Calu3 (cell line): ENCODE results near the gene EIF2B5. TPM values are rescaled to one million over a fixed set of nuclear protein-coding genes. Genes with fewer than 3 reads are reported as not detected.

Source experiments
- BruUV-seq: library from RNA; stranded (reverse); fragments of 400-500 nt; replicated peaks from 2 replicates; lab custom pipeline; 2021; lab: Mats Ljungman, UMichigan
- CTCF ChIA-PET: fragments of 300-600 bp; sonication (Branson Sonifier 250); formaldehyde crosslinking; loops from one replicate; lab custom pipeline; 2022; ENCODE audit warnings: antibody characterized with exemption; lab: Charles Lee
- DNase-seq: peaks from one replicate; pipeline ENCODE4 v3.0.0; 2022
- H3K27ac Mint-ChIP-seq: one replicate; pipeline ENCODE4 v1.8.0; 2022; ENCODE audit warnings: mixed read lengths; ENCODE audit not compliant: unreplicated experiment
- H3K27me3 Mint-ChIP-seq: one replicate; pipeline ENCODE4 v1.8.0; 2022; ENCODE audit warnings: mixed read lengths; ENCODE audit not compliant: unreplicated experiment
- H3K36me3 Mint-ChIP-seq: one replicate; pipeline ENCODE4 v1.8.0; 2022; ENCODE audit warnings: mild to moderate bottlenecking, moderate library complexity, mixed read lengths; ENCODE audit not compliant: insufficient read depth, unreplicated experiment
- H3K4me1 Mint-ChIP-seq: one replicate; pipeline ENCODE4 v1.8.0; 2022; ENCODE audit warnings: mild to moderate bottlenecking, low read depth, mixed read lengths; ENCODE audit not compliant: unreplicated experiment
- H3K4me3 Mint-ChIP-seq: one replicate; pipeline ENCODE4 v1.8.0; 2022; ENCODE audit warnings: mild to moderate bottlenecking, low read depth, moderate library complexity, mixed read lengths; ENCODE audit not compliant: unreplicated experiment
- H3K9me3 Mint-ChIP-seq: one replicate; pipeline ENCODE4 v1.8.0; 2022; ENCODE audit warnings: low read depth, mixed read lengths; ENCODE audit not compliant: unreplicated experiment
- CTCF ChIP-seq: fragments of 200-600 bp; IDR thresholded peaks from one replicate; pipeline ENCODE4 v1.8.0; 2022; ENCODE audit warnings: antibody characterized with exemption; ENCODE audit not compliant: unreplicated experiment
- intact Hi-C: fragments of 100-400 bp; cut with micrococcal nuclease; formaldehyde crosslinking; loops from one replicate; pipeline ENCODE4 v1.10.0; 2022; ENCODE audit not compliant: unreplicated experiment
- total RNA-seq: library from RNA; stranded (reverse); gene quantifications from 2 replicates; pipeline ENCODE4 v1.2.3, GENCODE V29; 2022

EIF2B5 gene
- total RNA-seq, 1 experiment from 2014 or later = 79.6 TPM

- no TSS peak for BruUV-seq
- Mint-ChIP-seq H3K36me3 (peaks cover 57% of the 10 kb centered on the region), H3K9me3 (no peaks in the 10 kb centered on the region), H3K4me1 (peaks cover 8% of the 10 kb centered on the region), H3K27me3 (no peaks in the 10 kb centered on the region), H3K4me3 (peak overlapping the region; percentile 85), H3K27ac (peak overlapping the region; percentile 50)
- peak; percentile 75 for DNase-seq
- no peak for TF ChIP-seq CTCF
- intact Hi-C loops = no loop called here
- CTCF ChIA-PET = interaction anchor here (0.6 to 1.0 kb wide), 6 partner anchors 9 to 1690 kb away, joined by 3 to 6 read pairs (median 3); partner anchors contain the start of gene ABCF3
These were observed 41.5 kb downstream of the EIF2B5 start for GRCh38 chr3:184176377-184177330.

GRCh38 chr3:184177331-184177731, 42.2 kb downstream of the EIF2B5 start:
- BruUV-seq = no TSS peak
- Mint-ChIP-seq H3K4me1 (peaks cover 8% of the 10 kb centered on the region), H3K27ac (no peak overlapping the region), H3K9me3 (no peaks in the 10 kb centered on the region), H3K36me3 (peaks cover 56% of the 10 kb centered on the region), H3K27me3 (no peaks in the 10 kb centered on the region), H3K4me3 (no peak overlapping the region)
- intact Hi-C loops = no loop called here
- DNase-seq = no peak
- CTCF ChIA-PET = no interaction called here
- no peak for TF ChIP-seq CTCF

- no peak for TF ChIP-seq CTCF
- Mint-ChIP-seq H3K4me1 (peaks cover 8% of the 10 kb centered on the region), H3K27me3 (no peaks in the 10 kb centered on the region), H3K4me3 (no peak overlapping the region), H3K36me3 (peaks cover 56% of the 10 kb centered on the region), H3K9me3 (no peaks in the 10 kb centered on the region), H3K27ac (no peak overlapping the region)
- no peak for DNase-seq
- CTCF ChIA-PET = interaction anchor here (0.6 kb wide), 1 partner anchor 807 kb away, joined by 3 read pairs; no protein-coding TSS in a partner anchor
- intact Hi-C loops = no loop called here
- no TSS peak for BruUV-seq
These were observed 42.7 kb downstream of the EIF2B5 start for GRCh38 chr3:184177767-184178306.

- H3K36me3 Mint-ChIP-seq = peaks cover 57% of the 10 kb centered on the region
- no peak for TF ChIP-seq CTCF
- intact Hi-C loops = no loop called here
- DNase-seq = no peak
- H3K27ac Mint-ChIP-seq = no peak overlapping the region
- no peak overlapping the region for H3K4me3 Mint-ChIP-seq
- H3K27me3 Mint-ChIP-seq = no peaks in the 10 kb centered on the region
- peaks cover 8% of the 10 kb centered on the region for H3K4me1 Mint-ChIP-seq
- no peaks in the 10 kb centered on the region for H3K9me3 Mint-ChIP-seq
- BruUV-seq = no TSS peak
- CTCF ChIA-PET = interaction anchor here (0.6 kb wide), 1 partner anchor 68 kb away, joined by 3 read pairs; no protein-coding TSS in a partner anchor
These were observed 43.5 kb downstream of the EIF2B5 start for GRCh38 chr3:184178521-184179138.
